Measurements from ENCODE around the gene CCDC92.

GRCh38 chr12:123931686-123932321 lies 40.8 kb downstream of the CCDC92 start:
- TF ChIP-seq CREB5 (CRISPR knock-in tag; IDR thresholded peaks at IDR 0.05; ENCODE audit: low read depth) (no peak), PATZ1 (CRISPR knock-in tag; IDR thresholded peaks at IDR 0.05; ENCODE audit: borderline replicate concordance) (no peak), POU6F1 (CRISPR knock-in tag; IDR thresholded peaks at IDR 0.05; ENCODE audit: borderline replicate concordance, low read depth) (no peak), ZNF8 (CRISPR knock-in tag; IDR thresholded peaks at IDR 0.05) (no peak), ISL1 (CRISPR knock-in tag; IDR thresholded peaks at IDR 0.05) (no peak), ZFP3 (CRISPR knock-in tag; IDR thresholded peaks at IDR 0.05) (no peak), RARB (CRISPR knock-in tag; IDR thresholded peaks at IDR 0.05) (no peak), BACH2 (CRISPR knock-in tag; IDR thresholded peaks at IDR 0.05; ENCODE audit: borderline replicate concordance) (no peak), CSRNP3 (CRISPR knock-in tag; IDR thresholded peaks at IDR 0.05) (no peak), SNAI2 (CRISPR knock-in tag; IDR thresholded peaks at IDR 0.05) (no peak), ZFP30 (CRISPR knock-in tag; IDR thresholded peaks at IDR 0.05) (no peak), TSHZ2 (CRISPR knock-in tag; IDR thresholded peaks at IDR 0.05) (no peak), GLIS3 (CRISPR knock-in tag; IDR thresholded peaks at IDR 0.05) (no peak)
